Activated naive CD4-positive, alpha-beta T cell (primary cell): ENCODE results near the gene CLASP1.
"Not testable (repeated sequence)": the region's sequence is repeated elsewhere in the genome, so short reads cannot be mapped to it uniquely, and the experiment has no call there.

Source experiments
- DNase-seq, 4 experiments: peaks; one replicate each; lab custom pipeline; 2025; lab: John Stamatoyannopoulos, UW

Gene CLASP1

GRCh38 chr2:121374412-121375075 is 274.7 kb downstream of the CLASP1 start:
- not testable (repeated sequence) for DNase-seq

DNA sequence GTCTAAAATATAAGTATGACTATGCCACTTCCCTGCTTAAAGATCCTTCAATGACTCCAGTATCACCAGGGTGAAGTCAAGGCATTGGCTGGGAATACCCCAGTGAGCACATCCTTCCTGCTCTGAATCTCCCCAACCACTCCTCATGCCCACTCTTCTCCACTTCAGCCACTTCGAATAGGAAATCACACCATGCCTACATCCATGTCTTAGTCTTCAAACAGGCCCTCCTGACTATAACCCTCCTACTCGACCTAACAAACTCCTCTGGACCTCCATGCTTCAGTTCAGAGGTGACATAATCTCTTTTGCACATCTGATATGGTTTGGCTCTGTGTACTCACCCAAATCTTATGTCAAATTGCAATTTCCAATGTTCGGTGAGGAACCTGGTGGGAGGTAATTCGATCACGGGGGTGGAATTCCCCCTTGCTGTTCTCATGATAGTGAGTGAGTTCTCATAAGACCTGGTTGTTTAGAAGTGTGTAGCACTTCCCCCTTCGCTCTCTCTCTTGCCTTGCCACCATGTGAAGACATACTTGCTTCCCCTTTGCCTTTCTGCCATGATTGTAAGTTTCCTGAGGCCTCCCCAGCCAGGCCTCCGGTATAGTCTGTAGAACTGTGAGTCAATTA is 276.4 kb downstream of the CLASP1 start:
- DNase-seq = no peak

DNA sequence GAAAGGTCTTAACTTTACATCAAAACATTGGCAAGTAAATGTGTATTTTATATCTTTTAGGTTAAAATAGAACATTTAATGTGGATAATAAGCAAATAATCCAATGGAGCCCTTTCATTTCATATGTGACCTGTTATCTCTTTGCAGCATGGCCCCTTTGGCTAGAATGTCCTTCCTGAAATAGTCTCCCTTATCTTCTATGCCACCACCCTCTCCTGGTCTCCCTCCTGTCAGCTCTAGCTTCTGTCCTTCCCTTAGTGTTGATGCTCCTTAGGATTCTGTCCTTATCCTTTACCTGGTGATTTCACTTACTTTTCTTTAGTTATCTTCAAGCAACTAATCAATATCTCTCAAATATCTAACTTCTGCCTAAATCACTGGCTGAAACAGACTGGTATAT is 277.2 kb downstream of the CLASP1 start:
- no peak for DNase-seq

- DNase-seq = no peak
Observed at GRCh38 chr2:121368836-121369235, 280.4 kb downstream of the CLASP1 start.

DNA sequence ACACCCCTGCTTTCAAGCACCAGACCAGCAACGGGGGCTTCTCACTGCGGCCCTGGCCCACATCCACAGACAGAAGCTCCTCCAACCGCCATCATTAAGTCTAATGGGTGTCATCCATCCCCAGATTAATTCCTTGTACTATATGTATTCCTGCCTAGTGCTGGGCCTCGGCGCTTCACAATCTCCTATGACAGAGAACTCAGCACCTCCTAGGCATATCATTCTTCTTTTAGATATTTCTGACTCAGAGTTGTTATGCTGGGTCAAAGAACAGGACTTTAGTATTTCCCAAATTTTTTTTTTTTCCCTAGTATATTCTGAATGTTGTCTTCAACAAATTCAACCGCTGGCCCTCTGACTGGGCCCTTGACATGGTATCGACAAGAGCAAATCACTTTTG is 281.1 kb downstream of the CLASP1 start:
- DNase-seq = no peak

- no peak for DNase-seq
Observed at GRCh38 chr2:121367246-121367900, 281.9 kb downstream of the CLASP1 start.

DNA sequence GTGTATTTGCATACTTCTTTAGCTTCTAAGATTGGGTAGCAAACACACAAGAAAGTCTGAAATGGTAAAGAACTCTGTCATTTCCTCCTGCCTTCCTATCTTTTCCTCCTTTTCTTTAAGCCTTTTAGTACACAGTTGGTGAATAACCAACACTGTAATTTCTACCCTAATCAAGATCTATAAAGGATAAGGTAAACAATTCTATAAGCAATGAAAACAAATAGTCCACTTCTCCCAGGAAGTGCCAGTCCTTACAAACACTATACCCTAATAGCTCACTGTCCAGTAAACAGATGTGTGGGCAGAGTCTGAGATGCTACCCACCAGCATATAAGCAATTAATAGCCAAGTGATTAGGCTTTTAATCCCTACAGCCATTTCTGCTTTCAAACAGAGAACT is 283.2 kb downstream of the CLASP1 start:
- DNase-seq = no peak

GRCh38 chr2:121365061-121365460 is 284.2 kb downstream of the CLASP1 start:
- DNase-seq = no peak

GRCh38 chr2:121363632-121364420 is 285.4 kb downstream of the CLASP1 start:
- no peak for DNase-seq

DNA sequence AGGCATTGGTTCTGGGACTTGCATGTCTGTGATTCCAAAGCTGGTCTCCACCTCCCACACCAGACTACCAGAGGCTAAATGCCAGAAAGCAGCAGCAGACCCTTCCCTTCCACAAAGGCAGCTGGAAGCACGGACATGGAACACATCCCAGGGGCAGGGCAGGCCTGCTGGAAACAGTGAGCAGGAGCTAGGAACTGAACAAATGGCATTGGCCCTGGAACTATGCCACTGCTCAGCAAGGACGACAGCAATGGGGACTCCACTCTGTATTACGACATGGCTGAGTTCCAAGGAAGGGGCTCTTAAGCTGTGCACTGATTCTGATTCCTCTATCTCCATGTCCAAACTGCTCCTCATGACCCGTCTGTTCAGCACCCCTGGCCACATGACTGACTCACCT is 286.5 kb downstream of the CLASP1 start:
- no peak for DNase-seq

DNA sequence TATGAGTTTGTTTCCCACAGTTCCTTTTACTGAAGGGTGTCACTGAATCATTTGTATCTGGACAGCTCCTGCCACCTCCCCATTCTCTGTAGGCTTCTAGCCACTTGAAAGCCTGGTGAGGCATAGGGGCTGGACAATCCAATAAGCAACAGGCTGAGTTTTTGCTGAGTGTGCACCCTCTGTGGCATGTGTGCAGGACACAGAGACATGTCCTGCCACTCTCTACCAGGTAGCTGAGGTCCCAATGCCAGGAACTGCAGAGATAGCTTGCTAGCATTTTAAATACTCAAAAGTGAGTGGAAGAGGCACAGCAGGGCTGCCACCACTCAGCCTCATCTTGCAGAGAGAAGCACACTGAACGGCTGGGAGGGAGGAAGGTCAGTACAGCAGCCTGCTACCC is 287.0 kb downstream of the CLASP1 start:
- no peak for DNase-seq

DNA sequence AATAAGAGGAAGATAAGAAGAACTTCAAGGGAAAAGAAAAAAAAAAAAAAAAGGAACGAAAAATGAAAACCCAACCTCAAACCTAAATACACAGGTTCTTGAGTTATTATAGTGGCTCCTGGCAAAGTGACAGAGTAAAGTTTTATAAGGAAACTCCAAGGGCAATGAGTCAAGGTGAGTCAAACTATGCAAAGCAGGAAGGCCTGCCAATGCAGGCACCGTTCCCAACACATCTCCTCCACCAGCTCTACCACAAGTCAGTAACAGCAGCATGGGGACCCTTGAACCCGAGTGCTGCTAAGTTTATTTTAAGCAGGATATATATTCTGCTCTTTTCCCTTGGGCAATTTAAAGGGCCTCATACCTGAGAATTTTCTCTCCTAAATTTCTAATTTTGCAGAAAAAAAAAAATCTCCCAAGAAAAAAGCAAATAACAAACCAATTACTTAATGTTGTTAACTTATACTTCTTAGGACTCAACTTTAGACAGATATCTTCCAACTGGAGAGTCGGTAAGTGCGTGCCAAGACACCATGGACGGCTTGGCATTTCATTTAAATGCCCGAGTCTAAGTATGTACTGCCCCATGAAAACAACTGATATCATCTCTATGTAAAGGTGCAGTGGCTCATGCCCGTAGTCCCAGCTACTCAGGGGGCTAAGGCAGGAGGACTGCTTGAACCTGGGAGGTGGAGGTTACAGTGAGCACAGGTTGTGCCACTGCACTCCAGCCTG is 288.5 kb downstream of the CLASP1 start:
- no peak for DNase-seq

- DNase-seq = no peak
Observed at GRCh38 chr2:121359716-121360565, 289.3 kb downstream of the CLASP1 start.

GRCh38 chr2:121359170-121359569 is 290.1 kb downstream of the CLASP1 start:
- DNase-seq = no peak

DNA sequence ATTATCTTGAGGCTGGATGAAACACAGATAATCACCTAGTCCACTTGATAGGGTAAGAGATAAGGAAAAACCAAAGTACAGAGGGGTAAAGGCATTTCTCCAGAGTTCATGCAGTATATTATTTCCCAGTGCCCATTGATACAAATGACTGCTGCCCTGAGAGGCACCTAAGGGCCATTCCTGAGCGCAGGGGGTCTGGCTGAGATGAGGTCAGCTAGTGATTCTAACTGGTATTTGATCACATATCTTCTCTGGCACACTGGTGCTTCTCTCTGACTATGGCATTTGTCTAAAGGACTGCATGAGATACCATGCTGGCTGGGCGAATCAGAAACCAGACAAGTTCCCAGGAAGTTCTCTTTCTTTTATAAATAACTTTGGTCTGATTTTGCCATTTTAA is 291.0 kb downstream of the CLASP1 start:
- DNase-seq = no peak

GRCh38 chr2:121356058-121356640 is 293.1 kb downstream of the CLASP1 start:
- DNase-seq = no peak

- DNase-seq = no peak
Observed at GRCh38 chr2:121355488-121355887, 293.8 kb downstream of the CLASP1 start.

- no peak for DNase-seq
Observed at GRCh38 chr2:121351521-121352318, 297.5 kb downstream of the CLASP1 start.

GRCh38 chr2:121350890-121351289 is 298.4 kb downstream of the CLASP1 start:
- DNase-seq = no peak

DNA sequence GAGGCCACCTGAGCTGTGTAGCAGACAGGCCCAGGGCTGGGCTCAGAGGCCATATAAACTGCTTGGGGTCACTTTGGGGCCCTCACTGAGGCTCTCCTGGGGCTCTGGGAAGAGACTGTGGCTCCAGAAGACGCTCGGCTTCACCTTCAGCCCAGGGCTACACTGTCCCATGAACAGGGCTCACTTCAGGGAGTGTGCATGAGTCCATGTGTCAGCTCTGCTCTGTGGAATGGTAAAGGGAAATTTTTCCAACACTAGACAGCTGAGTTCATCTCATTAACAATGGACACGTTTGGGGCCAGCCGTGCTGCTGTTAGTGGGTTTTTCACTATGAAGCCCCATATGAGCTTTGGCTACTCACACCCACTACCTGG is 298.9 kb downstream of the CLASP1 start:
- DNase-seq = no peak
